Muscle of back (tissue), 11 donors: ENCODE results near the gene MFN1. TPM values are rescaled to one million over a fixed set of nuclear protein-coding genes. Genes with fewer than 3 reads are reported as not detected.

ENCODE experiments used
- DNase-seq, 3 donors: peaks; one replicate each; pipeline versions ENCODE4 v3.0.0 to v3.0.0-alpha.2; 2013
- polyA plus RNA-seq, 10 donors: library from polyadenylated mRNA; unstranded; fragments of 120-200 nt; gene quantifications; one replicate each; pipeline ENCODE4 v1.2.1, GENCODE V29; 2013; ENCODE audit not compliant: insufficient read length in 10 of 10

The MFN1 gene
- polyA plus RNA-seq, 10 donors: 35.9 to 63.6 (median 42.0) TPM

GRCh38 chr3:179428876-179429548 is 81.5 kb downstream of the MFN1 start:
- no peak for DNase-seq

GRCh38 chr3:179430277-179430870 is 82.9 kb downstream of the MFN1 start:
- DNase-seq: no peak

GRCh38 chr3:179432021-179432420 is 84.5 kb downstream of the MFN1 start:
- peak; percentile 9 to 45 (median 15) for DNase-seq

- no peak for DNase-seq
Measured at GRCh38 chr3:179432451-179432850, 84.9 kb downstream of the MFN1 start.

DNA sequence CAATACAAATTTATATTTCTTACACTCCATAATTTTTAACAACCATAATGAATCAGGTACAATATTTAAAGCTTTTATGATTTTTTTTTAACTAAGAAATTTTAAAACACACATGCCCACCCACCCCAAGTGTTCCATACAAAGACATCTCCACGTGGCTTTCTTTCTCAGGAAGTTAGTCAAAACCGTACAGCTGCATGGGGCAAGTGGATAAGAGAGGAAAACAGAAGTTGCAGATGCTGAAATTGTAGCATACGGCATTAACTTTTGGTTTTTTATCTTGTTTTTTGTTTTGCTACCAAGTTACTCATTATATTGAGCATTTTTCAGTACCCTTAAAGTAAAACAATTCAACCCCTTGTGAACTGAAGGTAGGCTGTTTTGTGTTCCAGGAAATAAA is 89.0 kb downstream of the MFN1 start:
- no peak for DNase-seq

DNA sequence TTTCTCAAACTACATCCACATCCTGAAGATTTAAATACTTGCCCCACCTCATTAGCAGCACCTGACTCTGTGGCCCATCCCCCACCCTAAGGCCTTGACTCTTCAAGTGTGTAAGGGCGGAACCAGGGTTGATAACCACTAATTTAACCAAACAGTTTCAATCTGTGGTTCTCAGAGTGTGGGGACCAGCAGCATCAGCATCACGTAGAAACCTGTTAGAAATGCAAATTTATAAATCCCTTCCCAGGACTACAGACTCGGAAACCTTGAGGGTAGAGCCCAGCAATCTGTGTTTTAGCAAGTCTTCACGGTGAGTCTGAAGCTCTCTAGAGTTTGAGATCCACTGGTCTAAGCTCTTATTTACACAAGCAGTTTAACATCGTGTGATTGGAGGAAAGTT is 91.3 kb downstream of the MFN1 start:
- DNase-seq: no peak

Other genes starting within 250 kb of the MFN1 start
- 10 to 100 TPM; 20.1 to 30.0 (median 24.2) TPM for gene PIK3CA, start 199.4 kb upstream of the MFN1 start, polyA plus RNA-seq
- 1 to 10 TPM; 2.1 to 8.4 (median 3.9) TPM for gene KCNMB3, start 96.6 kb upstream of the MFN1 start, polyA plus RNA-seq
- gene ZNF639, start 24.7 kb upstream of the MFN1 start, polyA plus RNA-seq: 10 to 100 TPM; 33.1 to 45.9 (median 39.2) TPM
- 10 to 100 TPM; 30.9 to 43.8 (median 35.4) TPM for gene GNB4, start 103.8 kb downstream of the MFN1 start, polyA plus RNA-seq
- gene ACTL6A, start 215.2 kb downstream of the MFN1 start, polyA plus RNA-seq: 10 to 100 TPM; 35.2 to 61.4 (median 43.6) TPM